SK-N-SH (cell line): ENCODE results near the gene INTS11. TPM values are rescaled to one million over a fixed set of nuclear protein-coding genes. Genes with fewer than 3 reads are reported as not detected.

Experiments used
- CTCF ChIA-PET: fragments of 300-600, 350-600 bp; formaldehyde crosslinking; extraction: SDS; loops from one replicate; lab custom pipeline; 2021; lab: Yijun Ruan, JAX
- POLR2A ChIA-PET: fragments of 350-600 bp; sonication (Branson Sonifier 250); formaldehyde crosslinking; extraction: SDS; loops from one replicate; lab custom pipeline; 2020; ENCODE audit warnings: antibody characterized with exemption, inconsistent platforms; lab: Yijun Ruan, JAX
- DNase-seq: peaks from one replicate; pipeline ENCODE4 v3.0.0; 2012
- H2AFZ ChIP-seq: fragments of 200-600 bp; sonication (generic); 2 replicates; pipeline ENCODE4 v1.8.1; 2016; ENCODE audit warnings: antibody characterized with exemption, mild to moderate bottlenecking, low read depth
- H3F3A ChIP-seq: fragments of 200-600 bp; sonication (generic); replicated peaks from 2 replicates; pipeline ENCODE3; 2016; ENCODE audit warnings: antibody characterized with exemption, mild to moderate bottlenecking; ENCODE audit not compliant: insufficient read depth
- H3K27ac ChIP-seq, 2 experiments: fragments of 200-500 bp in 1 of 2; fragments of 200-600 bp in 1 of 2; sonication (Bioruptor generic) in 1 of 2; sonication (generic), shearing (Covaris generic) in 1 of 2; 2 replicates each; pipeline versions ENCODE4 v1.5.1 to v1.6.1; 2014 to 2016; ENCODE audit warnings: low read depth in 2 of 2, inconsistent platforms in 1 of 2, low read length in 1 of 2, mild to moderate bottlenecking in 1 of 2, mixed read lengths in 1 of 2
- H3K27me3 ChIP-seq: fragments of 200-600 bp; sonication (generic), shearing (Covaris generic); 2 replicates; pipeline ENCODE4 v1.6.1; 2016; ENCODE audit warnings: mixed run types; ENCODE audit not compliant: insufficient read depth
- H3K36me3 ChIP-seq, 2 experiments: fragments of 200-500 bp in 1 of 2; fragments of 200-600 bp in 1 of 2; sonication (Bioruptor generic) in 1 of 2; sonication (generic) in 1 of 2; replicated peaks in 1 of 2; 2 replicates each; pipeline versions ENCODE3 to v1.5.1; 2014 to 2016; ENCODE audit warnings: low read length in 1 of 2, mild to moderate bottlenecking in 1 of 2; ENCODE audit not compliant: insufficient read depth in 2 of 2, control insufficient read depth in 1 of 2
- H3K4me1 ChIP-seq, 2 experiments: fragments of 200-500 bp in 1 of 2; fragments of 200-600 bp in 1 of 2; sonication (Bioruptor generic) in 1 of 2; sonication (generic), shearing (Covaris generic) in 1 of 2; 2 replicates each; pipeline versions ENCODE4 v1.5.1 to v1.6.1; 2014 to 2016; ENCODE audit warnings: low read depth in 1 of 2, low read length in 1 of 2, mixed run types in 1 of 2; ENCODE audit not compliant: insufficient read depth in 2 of 2, control insufficient read depth in 1 of 2
- H3K4me2 ChIP-seq: fragments of 200-600 bp; sonication (generic), shearing (Covaris generic); 2 replicates; pipeline ENCODE4 v1.6.1; 2017; ENCODE audit warnings: mixed run types
- H3K4me3 ChIP-seq, 2 experiments: fragments of 200-500 bp in 1 of 2; fragments of 200-600 bp in 1 of 2; sonication (Bioruptor generic) in 1 of 2; sonication (generic), shearing (Covaris generic) in 1 of 2; 2 replicates each; pipeline versions ENCODE4 v1.5.1 to v1.8.1; 2014 to 2016; ENCODE audit warnings: low read depth in 2 of 2, inconsistent platforms in 1 of 2, low read length in 1 of 2, mild to moderate bottlenecking in 1 of 2, mixed read lengths in 1 of 2, moderate library complexity in 1 of 2
- H3K79me2 ChIP-seq: fragments of 200-600 bp; sonication (generic); 2 replicates; pipeline ENCODE4 v1.8.1; 2017; ENCODE audit warnings: mild to moderate bottlenecking; ENCODE audit not compliant: insufficient read depth
- H3K9ac ChIP-seq: fragments of 200-600 bp; sonication (generic); 2 replicates; pipeline ENCODE4 v1.6.1; 2017; ENCODE audit warnings: mixed run types
- H3K9me2 ChIP-seq: fragments of 200-600 bp; sonication (generic); 2 replicates; pipeline ENCODE4 v1.6.1; 2017; ENCODE audit warnings: mixed run types
- H3K9me3 ChIP-seq: fragments of 200-600 bp; sonication (generic); 2 replicates; pipeline ENCODE4 v1.6.1; 2017; ENCODE audit warnings: mixed run types, mild to moderate bottlenecking, moderate library complexity
- H4K20me1 ChIP-seq: fragments of 200-600 bp; sonication (generic); 2 replicates; pipeline ENCODE4 v1.6.1; 2017; ENCODE audit warnings: mild to moderate bottlenecking, mixed run types; ENCODE audit not compliant: insufficient read depth
- TAF1 ChIP-seq: IDR thresholded peaks from 2 replicates; pipeline ENCODE4 v1.6.1; 2012; ENCODE audit warnings: low read depth, mild to moderate bottlenecking, low read length, moderate library complexity, borderline replicate concordance
- WGBS: methylation state at CpG from one replicate; pipeline ENCODE4 v1.1.6; 2017; ENCODE audit warnings: low lambda C conversion rate; 5-methylcytosine and 5-hydroxymethylcytosine counted together
- polyA plus RNA-seq, 3 experiments: library from polyadenylated mRNA; depleted of rRNA; stranded (reverse); fragments of >200 nt; gene quantifications; 2 replicates each; pipeline ENCODE4 v1.2.3, GENCODE V29; 2012
- TF ChIP-seq, protein P1 (sequence below): IDR thresholded peaks from 2 replicates; pipeline ENCODE4 v1.4.0; 2012; ENCODE audit warnings: low read depth, borderline replicate concordance
- TF ChIP-seq, protein P2 (sequence below): fragments of 150-350 bp; IDR thresholded peaks from 2 replicates; pipeline ENCODE4 v1.6.1; 2017; ENCODE audit warnings: antibody characterized with exemption, low read length, low read depth, borderline replicate concordance
- TF ChIP-seq, protein P3 (sequence below): IDR thresholded peaks from 2 replicates; pipeline ENCODE4 v1.4.0; 2012; ENCODE audit warnings: low read depth
- TF ChIP-seq, protein P4 (sequence below): fragments of 200-600 bp; sonication (generic); IDR thresholded peaks from 2 replicates; pipeline ENCODE4 v1.6.1; 2017; ENCODE audit warnings: antibody characterized with exemption, mild to moderate bottlenecking, moderate library complexity

Gene INTS11
- polyA plus RNA-seq, 1 of the 3 experiments (the other 2 are of a cell fraction), result 137 TPM

DNA sequence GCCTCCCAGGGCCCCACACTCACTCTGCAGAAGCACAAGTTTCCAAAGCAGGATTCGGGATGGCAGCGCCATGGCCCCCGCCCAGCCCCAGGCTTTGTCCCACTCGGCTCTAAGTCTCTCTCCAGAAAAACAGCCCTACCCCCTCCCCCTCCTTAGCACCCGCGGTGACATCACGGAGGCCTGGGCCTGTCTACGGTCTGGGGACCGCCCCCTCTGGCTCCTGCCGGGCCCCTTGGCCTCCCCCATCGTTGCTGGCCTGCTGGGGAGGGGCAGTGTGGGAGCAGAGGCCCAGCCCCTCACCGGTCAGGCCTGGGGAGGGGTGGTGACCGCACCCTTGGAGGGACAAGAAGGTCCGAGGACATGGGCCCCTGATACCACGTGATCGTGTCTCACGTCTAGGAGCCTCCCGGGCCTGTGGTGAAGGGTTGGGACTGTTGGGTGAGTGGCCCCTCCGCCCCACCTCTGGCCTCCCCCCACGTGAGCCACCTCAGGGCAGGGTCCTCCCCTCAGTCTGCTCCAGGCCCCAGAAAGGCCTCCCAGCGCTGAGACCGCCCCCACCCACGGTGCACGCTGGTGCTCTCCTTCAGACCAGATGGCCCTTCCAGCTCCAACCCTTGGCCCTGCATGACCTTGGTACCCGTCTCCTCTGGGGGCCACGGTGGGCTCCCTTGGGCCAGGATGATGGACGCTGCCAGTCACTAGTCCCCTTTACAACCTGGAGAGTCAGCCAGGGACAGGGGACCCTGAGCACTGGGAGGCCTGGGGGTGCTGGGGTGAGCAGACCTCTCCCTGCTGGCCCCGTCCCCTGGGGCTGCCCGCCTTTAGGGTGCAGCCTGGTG, 34.2 kb upstream of the INTS11 start, which contains the start of gene MXRA8:
MXRA8 (minus strand) TSS at position 123 of the 839 bp plus-strand sequence; CDS start at position 72, 51 bp downstream.
- H3K27ac ChIP-seq, result peak within 1 kb of the TSS; percentile 88 to 98
- TF ChIP-seq, protein P1, sequence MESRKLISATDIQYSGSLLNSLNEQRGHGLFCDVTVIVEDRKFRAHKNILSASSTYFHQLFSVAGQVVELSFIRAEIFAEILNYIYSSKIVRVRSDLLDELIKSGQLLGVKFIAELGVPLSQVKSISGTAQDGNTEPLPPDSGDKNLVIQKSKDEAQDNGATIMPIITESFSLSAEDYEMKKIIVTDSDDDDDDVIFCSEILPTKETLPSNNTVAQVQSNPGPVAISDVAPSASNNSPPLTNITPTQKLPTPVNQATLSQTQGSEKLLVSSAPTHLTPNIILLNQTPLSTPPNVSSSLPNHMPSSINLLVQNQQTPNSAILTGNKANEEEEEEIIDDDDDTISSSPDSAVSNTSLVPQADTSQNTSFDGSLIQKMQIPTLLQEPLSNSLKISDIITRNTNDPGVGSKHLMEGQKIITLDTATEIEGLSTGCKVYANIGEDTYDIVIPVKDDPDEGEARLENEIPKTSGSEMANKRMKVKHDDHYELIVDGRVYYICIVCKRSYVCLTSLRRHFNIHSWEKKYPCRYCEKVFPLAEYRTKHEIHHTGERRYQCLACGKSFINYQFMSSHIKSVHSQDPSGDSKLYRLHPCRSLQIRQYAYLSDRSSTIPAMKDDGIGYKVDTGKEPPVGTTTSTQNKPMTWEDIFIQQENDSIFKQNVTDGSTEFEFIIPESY, result no peak
- TF ChIP-seq, protein P2, sequence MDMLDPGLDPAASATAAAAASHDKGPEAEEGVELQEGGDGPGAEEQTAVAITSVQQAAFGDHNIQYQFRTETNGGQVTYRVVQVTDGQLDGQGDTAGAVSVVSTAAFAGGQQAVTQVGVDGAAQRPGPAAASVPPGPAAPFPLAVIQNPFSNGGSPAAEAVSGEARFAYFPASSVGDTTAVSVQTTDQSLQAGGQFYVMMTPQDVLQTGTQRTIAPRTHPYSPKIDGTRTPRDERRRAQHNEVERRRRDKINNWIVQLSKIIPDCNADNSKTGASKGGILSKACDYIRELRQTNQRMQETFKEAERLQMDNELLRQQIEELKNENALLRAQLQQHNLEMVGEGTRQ, result no peak
- TF ChIP-seq, protein P3, sequence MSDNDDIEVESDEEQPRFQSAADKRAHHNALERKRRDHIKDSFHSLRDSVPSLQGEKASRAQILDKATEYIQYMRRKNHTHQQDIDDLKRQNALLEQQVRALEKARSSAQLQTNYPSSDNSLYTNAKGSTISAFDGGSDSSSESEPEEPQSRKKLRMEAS, result no peak
- TF ChIP-seq, protein P4, sequence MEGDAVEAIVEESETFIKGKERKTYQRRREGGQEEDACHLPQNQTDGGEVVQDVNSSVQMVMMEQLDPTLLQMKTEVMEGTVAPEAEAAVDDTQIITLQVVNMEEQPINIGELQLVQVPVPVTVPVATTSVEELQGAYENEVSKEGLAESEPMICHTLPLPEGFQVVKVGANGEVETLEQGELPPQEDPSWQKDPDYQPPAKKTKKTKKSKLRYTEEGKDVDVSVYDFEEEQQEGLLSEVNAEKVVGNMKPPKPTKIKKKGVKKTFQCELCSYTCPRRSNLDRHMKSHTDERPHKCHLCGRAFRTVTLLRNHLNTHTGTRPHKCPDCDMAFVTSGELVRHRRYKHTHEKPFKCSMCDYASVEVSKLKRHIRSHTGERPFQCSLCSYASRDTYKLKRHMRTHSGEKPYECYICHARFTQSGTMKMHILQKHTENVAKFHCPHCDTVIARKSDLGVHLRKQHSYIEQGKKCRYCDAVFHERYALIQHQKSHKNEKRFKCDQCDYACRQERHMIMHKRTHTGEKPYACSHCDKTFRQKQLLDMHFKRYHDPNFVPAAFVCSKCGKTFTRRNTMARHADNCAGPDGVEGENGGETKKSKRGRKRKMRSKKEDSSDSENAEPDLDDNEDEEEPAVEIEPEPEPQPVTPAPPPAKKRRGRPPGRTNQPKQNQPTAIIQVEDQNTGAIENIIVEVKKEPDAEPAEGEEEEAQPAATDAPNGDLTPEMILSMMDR, result no peak
- H3K9me3 ChIP-seq, result no peaks in the 10 kb centered on the region
- 86% methylated on average over 25 of the region's 29 CpGs for WGBS
- no peak for DNase-seq
- H3K4me3 ChIP-seq, result no peak within 1 kb of the TSS
- no peaks in the 10 kb centered on the region for H3K79me2 ChIP-seq
- H2AFZ ChIP-seq, result 0 out of 2 replicates have a peak within 1 kb of the TSS, but pooled peaks have one; percentile 41
- peaks cover 20 to 52% of the 10 kb centered on the region in 2 experiments; a peak in 3 of 4 replicates for H3K4me1 ChIP-seq
- ChIA-PET POLR2A (interaction anchor here (1.0 to 1.6 kb wide), 2 partner anchors 11 to 17 kb away, joined by 3 to 6 read pairs; partner anchors contain the start of gene AURKAIP1), CTCF (interaction anchor here (0.8 to 3.6 kb wide), 2 partner anchors 12 kb away, joined by 4 to 37 read pairs; no protein-coding TSS in a partner anchor)
- H3K9ac ChIP-seq, result peak within 1 kb of the TSS; percentile 67; the same call in 1 of the 2 replicates
- peak within 1 kb of the TSS; percentile 70; the same call in 1 of the 2 replicates for H3K4me2 ChIP-seq
- H3K36me3 ChIP-seq, result no peaks in the 10 kb centered on the region
- peaks cover 7% of the 10 kb centered on the region for H3F3A ChIP-seq
- H4K20me1 ChIP-seq, result no peaks in the 10 kb centered on the region
- no peaks in the 10 kb centered on the region for H3K9me2 ChIP-seq
- H3K27me3 ChIP-seq, result no peaks in the 10 kb centered on the region

DNA sequence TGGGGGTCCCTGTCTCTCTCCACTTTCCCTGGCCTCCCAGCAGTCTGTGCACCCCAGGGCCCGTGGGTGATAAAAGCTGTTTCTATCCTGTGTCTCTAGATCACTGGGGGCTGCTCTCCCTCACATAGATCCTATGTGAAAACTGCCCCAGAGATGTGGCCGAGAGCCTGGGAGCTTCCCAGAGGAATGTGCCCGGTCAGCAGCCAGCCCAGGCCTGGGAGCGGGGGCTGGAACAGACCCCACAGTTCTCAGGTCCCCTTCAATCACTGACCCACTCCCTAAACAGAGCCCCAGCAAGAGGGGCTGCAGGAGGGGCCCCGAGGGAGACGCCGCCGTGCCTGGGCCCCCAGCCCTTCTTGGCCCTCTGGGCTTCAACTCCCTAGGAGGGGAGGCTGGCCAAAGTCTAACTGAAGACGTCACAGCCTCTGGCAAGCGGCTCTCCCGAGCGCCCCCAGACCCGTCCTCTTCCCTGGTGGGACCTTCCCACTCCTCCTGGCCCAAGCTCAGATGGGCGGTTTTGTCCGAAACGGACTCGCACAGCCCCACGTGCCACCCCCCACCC, 33.5 kb upstream of the INTS11 start:
- no peaks in the 10 kb centered on the region for H4K20me1 ChIP-seq
- peaks cover 7% of the 10 kb centered on the region for H3F3A ChIP-seq
- H3K4me3 ChIP-seq, result no peak overlapping the region
- no peaks in the 10 kb centered on the region for H3K36me3 ChIP-seq
- H3K9ac ChIP-seq, result no peak overlapping the region
- no peak overlapping the region for H2AFZ ChIP-seq
- H3K27ac ChIP-seq, result peak overlapping the region in 1 of 2 experiments; percentile 98; a peak in 2 of 4 replicates
- H3K4me1 ChIP-seq, result peaks cover 20 to 59% of the 10 kb centered on the region in 2 experiments; a peak in 3 of 4 replicates
- WGBS, result 73% methylated on average over 5 of the region's 18 CpGs
- no peak for DNase-seq
- ChIA-PET CTCF (interaction anchor here (3.6 kb wide), 1 partner anchor 13 kb away, joined by 37 read pairs; no protein-coding TSS in a partner anchor), POLR2A (no interaction called here)
- H3K9me3 ChIP-seq, result no peaks in the 10 kb centered on the region
- H3K79me2 ChIP-seq, result no peaks in the 10 kb centered on the region
- no peak for TF ChIP-seq TAF1
- no peak overlapping the region for H3K4me2 ChIP-seq
- no peaks in the 10 kb centered on the region for H3K9me2 ChIP-seq
- no peaks in the 10 kb centered on the region for H3K27me3 ChIP-seq
